Liver (tissue), 9 donors: Measurements from ENCODE around the gene C8B. TPM values are rescaled to one million over a fixed set of nuclear protein-coding genes. Genes with fewer than 3 reads are reported as not detected.

Experiments used
- DNase-seq: peaks from one replicate; pipeline ENCODE4 v3.0.0-alpha.2; 2017; ENCODE audit warnings: low spot score
- H3K27ac ChIP-seq, 2 donors: one replicate each; pipeline ENCODE4 v1.7.0; 2013; ENCODE audit warnings: inconsistent platforms in 2 of 2, low read length in 2 of 2, control low read depth in 1 of 2, low read depth in 1 of 2, mild to moderate bottlenecking in 1 of 2
- H3K27me3 ChIP-seq, 4 donors: one replicate each; pipeline versions ENCODE4 v1.6.1 to v1.7.0; 2013; ENCODE audit warnings: low read length in 3 of 4, inconsistent platforms in 1 of 4, mild to moderate bottlenecking in 1 of 4, moderate library complexity in 1 of 4; ENCODE audit not compliant: control insufficient read depth in 4 of 4, insufficient read depth in 4 of 4
- H3K36me3 ChIP-seq, 4 donors: one replicate each; pipeline versions ENCODE4 v1.6.1 to v1.7.0; 2013; ENCODE audit warnings: low read length in 3 of 4, mild to moderate bottlenecking in 3 of 4, low read depth in 1 of 4, moderate library complexity in 1 of 4; ENCODE audit not compliant: control insufficient read depth in 4 of 4, insufficient read depth in 3 of 4
- H3K4me1 ChIP-seq, 4 donors: one replicate each; pipeline versions ENCODE4 v1.6.1 to v1.7.0; 2013; ENCODE audit warnings: low read length in 3 of 4, mild to moderate bottlenecking in 3 of 4, moderate library complexity in 1 of 4; ENCODE audit not compliant: control insufficient read depth in 4 of 4, insufficient read depth in 4 of 4
- H3K4me3 ChIP-seq, 3 donors: one replicate each; pipeline versions ENCODE4 v1.6.1 to v1.7.0; 2013; ENCODE audit warnings: low read length in 3 of 3, control low read depth in 1 of 3, low read depth in 1 of 3, mild to moderate bottlenecking in 1 of 3
- H3K9ac ChIP-seq, 2 donors: one replicate each; pipeline ENCODE4 v1.7.0; 2013; ENCODE audit warnings: low read length in 2 of 2, mild to moderate bottlenecking in 2 of 2, moderate library complexity in 2 of 2, control low read depth in 1 of 2, low read depth in 1 of 2
- H3K9me3 ChIP-seq, 4 donors: one replicate each; pipeline versions ENCODE4 v1.6.1 to v1.7.0; 2013; ENCODE audit warnings: low read length in 3 of 4; ENCODE audit not compliant: control insufficient read depth in 4 of 4
- EGR1 ChIP-seq, 2 donors: IDR thresholded peaks; 2 replicates each; pipeline ENCODE4 v1.6.1; 2016 to 2018; ENCODE audit warnings: antibody characterized with exemption in 2 of 2, low read depth in 2 of 2
- FOXA1 ChIP-seq: IDR thresholded peaks from 2 replicates; pipeline ENCODE4 v1.6.1; 2016; ENCODE audit warnings: antibody characterized with exemption
- GABPA ChIP-seq, 2 donors: IDR thresholded peaks in 1 of 2; conservative IDR thresholded peaks in 1 of 2; 2 replicates each; pipeline ENCODE4 v1.6.1; 2016; ENCODE audit warnings: antibody characterized with exemption in 2 of 2, mild to moderate bottlenecking in 1 of 2, moderate library complexity in 1 of 2
- HNF4A ChIP-seq, 2 donors: conservative IDR thresholded peaks; 2 replicates each; pipeline ENCODE4 v1.6.1; 2016; ENCODE audit warnings: antibody characterized with exemption in 2 of 2, mild to moderate bottlenecking in 2 of 2
- RAD21 ChIP-seq, 2 donors: IDR thresholded peaks; 2 replicates each; pipeline ENCODE4 v1.6.1; 2016; ENCODE audit warnings: antibody characterized with exemption in 2 of 2, mild to moderate bottlenecking in 2 of 2
- REST ChIP-seq: IDR thresholded peaks from 2 replicates; pipeline ENCODE4 v1.6.1; 2016; ENCODE audit warnings: antibody characterized with exemption, mild to moderate bottlenecking
- RXRA ChIP-seq, 2 donors: IDR thresholded peaks; 2 replicates each; pipeline ENCODE4 v1.6.1; 2017 to 2018; ENCODE audit warnings: antibody characterized with exemption in 2 of 2, mild to moderate bottlenecking in 1 of 2
- SP1 ChIP-seq: IDR thresholded peaks from 2 replicates; pipeline ENCODE4 v1.6.1; 2018; ENCODE audit warnings: antibody characterized with exemption, mild to moderate bottlenecking
- TAF1 ChIP-seq: conservative IDR thresholded peaks from 2 replicates; pipeline ENCODE4 v1.6.1; 2016; ENCODE audit warnings: antibody characterized with exemption, mild to moderate bottlenecking
- YY1 ChIP-seq: IDR thresholded peaks from 2 replicates; pipeline ENCODE4 v1.6.1; 2016; ENCODE audit warnings: antibody characterized with exemption, mild to moderate bottlenecking
- WGBS: extraction: QIAGEN DNeasy Blood & Tissue Kit; methylation state at CpG from one replicate; pipeline ENCODE4 v1.1.7; 2013; 5-methylcytosine and 5-hydroxymethylcytosine counted together
- polyA plus RNA-seq, 2 donors: library from polyadenylated mRNA; stranded (reverse) in 1 of 2; unstranded in 1 of 2; fragments of 200-250 nt in 1 of 2; fragments of >200 nt in 1 of 2; fragmentation: Nextera tagmentation in 1 of 2; extraction: Ambion mirVana in 1 of 2; gene quantifications; one replicate each; pipeline versions ENCODE4 v1.2.1 to v1.2.3, GENCODE V29; 2013 to 2015
- total RNA-seq, 2 donors: library from RNA; depleted of rRNA; stranded (reverse); fragments of >200 nt; gene quantifications; one replicate each; pipeline ENCODE4 v1.2.3, GENCODE V29; 2014
- TF ChIP-seq, protein P1 (sequence below): IDR thresholded peaks from 2 replicates; pipeline ENCODE4 v1.6.1; 2016; ENCODE audit warnings: antibody characterized with exemption
- TF ChIP-seq, protein P2 (sequence below): IDR thresholded peaks from 2 replicates; pipeline ENCODE4 v1.6.1; 2016; ENCODE audit warnings: antibody characterized with exemption
- donor health status: healthy.
- donor health status: healthy.
- donor health status: healthy.
- donor health status: healthy.
- donor health status: healthy.

C8B gene
- total and polyA plus RNA-seq, 4 donors, result 151 to 703 (median 356) TPM

- H3K27ac ChIP-seq, result peak overlapping the region; percentile 53 to 65
- no peaks in the 10 kb centered on the region for H3K27me3 ChIP-seq
- no peak for DNase-seq
- no peak overlapping the region for H3K4me3 ChIP-seq
- H3K4me1 ChIP-seq, result peaks cover 0 to 20% (median 4%) of the 10 kb centered on the region in 4 donors
- no peaks in the 10 kb centered on the region for H3K9me3 ChIP-seq
- no peak overlapping the region for H3K9ac ChIP-seq
- H3K36me3 ChIP-seq, result no peaks in the 10 kb centered on the region
- WGBS, result 51% methylated on average over 5 of the region's 5 CpGs
- peak; percentile 57 to 58 for TF ChIP-seq HNF4A (conservative IDR thresholded peaks at IDR 0.05)
- no peak for TF ChIP-seq TAF1
- TF ChIP-seq, protein P1, sequence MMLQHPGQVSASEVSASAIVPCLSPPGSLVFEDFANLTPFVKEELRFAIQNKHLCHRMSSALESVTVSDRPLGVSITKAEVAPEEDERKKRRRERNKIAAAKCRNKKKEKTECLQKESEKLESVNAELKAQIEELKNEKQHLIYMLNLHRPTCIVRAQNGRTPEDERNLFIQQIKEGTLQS, result peak; percentile 67
- no peak for TF ChIP-seq RAD21 (IDR thresholded peaks at IDR 0.05)
- TF ChIP-seq, protein P2, sequence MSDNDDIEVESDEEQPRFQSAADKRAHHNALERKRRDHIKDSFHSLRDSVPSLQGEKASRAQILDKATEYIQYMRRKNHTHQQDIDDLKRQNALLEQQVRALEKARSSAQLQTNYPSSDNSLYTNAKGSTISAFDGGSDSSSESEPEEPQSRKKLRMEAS, result peak; percentile 29
- no peak for TF ChIP-seq GABPA (IDR thresholded peaks at IDR 0.05 in 1 of 2, conservative IDR thresholded peaks at IDR 0.05 in 1 of 2)
- TF ChIP-seq FOXA1, result no peak
- TF ChIP-seq YY1, result peak; percentile 23
- TF ChIP-seq RXRA (IDR thresholded peaks at IDR 0.05), result peak; percentile 23 to 39
These were observed 8.3 kb upstream of the C8B start for GRCh38 chr1:56973923-56974742.

- 79% methylated on average over 1 of the region's 1 CpG for WGBS
- TF ChIP-seq, protein P1, result no peak
- TF ChIP-seq EGR1 (IDR thresholded peaks at IDR 0.05; ENCODE audit: low read depth in 2 of 2) (no peak), GABPA (IDR thresholded peaks at IDR 0.05 in 1 of 2, conservative IDR thresholded peaks at IDR 0.05 in 1 of 2) (no peak), SP1 (no peak), TAF1 (no peak), HNF4A (conservative IDR thresholded peaks at IDR 0.05) (no peak), REST (no peak)
- TF ChIP-seq, protein P2, result no peak
- H3K27me3 ChIP-seq, result no peaks in the 10 kb centered on the region
- no peak overlapping the region for H3K9ac ChIP-seq
- H3K4me3 ChIP-seq, result no peak overlapping the region
- no peak overlapping the region for H3K27ac ChIP-seq
- H3K9me3 ChIP-seq, result no peaks in the 10 kb centered on the region
- no peaks in the 10 kb centered on the region for H3K36me3 ChIP-seq
- H3K4me1 ChIP-seq, result peaks cover 0 to 28% (median 4%) of the 10 kb centered on the region in 4 donors
- DNase-seq, result no peak
These were observed 7.2 kb upstream of the C8B start for GRCh38 chr1:56972976-56973375.
